Measurements from ENCODE around the gene MAN2A2. TPM values are rescaled to one million over a fixed set of nuclear protein-coding genes. Genes with fewer than 3 reads are reported as not detected.

The MAN2A2 gene
- total and polyA plus RNA-seq, 2 of the 8 experiments (the other 6 are each of a cell fraction or from before 2014, with no cell fraction given), result 23.1 to 29.7 TPM

DNA sequence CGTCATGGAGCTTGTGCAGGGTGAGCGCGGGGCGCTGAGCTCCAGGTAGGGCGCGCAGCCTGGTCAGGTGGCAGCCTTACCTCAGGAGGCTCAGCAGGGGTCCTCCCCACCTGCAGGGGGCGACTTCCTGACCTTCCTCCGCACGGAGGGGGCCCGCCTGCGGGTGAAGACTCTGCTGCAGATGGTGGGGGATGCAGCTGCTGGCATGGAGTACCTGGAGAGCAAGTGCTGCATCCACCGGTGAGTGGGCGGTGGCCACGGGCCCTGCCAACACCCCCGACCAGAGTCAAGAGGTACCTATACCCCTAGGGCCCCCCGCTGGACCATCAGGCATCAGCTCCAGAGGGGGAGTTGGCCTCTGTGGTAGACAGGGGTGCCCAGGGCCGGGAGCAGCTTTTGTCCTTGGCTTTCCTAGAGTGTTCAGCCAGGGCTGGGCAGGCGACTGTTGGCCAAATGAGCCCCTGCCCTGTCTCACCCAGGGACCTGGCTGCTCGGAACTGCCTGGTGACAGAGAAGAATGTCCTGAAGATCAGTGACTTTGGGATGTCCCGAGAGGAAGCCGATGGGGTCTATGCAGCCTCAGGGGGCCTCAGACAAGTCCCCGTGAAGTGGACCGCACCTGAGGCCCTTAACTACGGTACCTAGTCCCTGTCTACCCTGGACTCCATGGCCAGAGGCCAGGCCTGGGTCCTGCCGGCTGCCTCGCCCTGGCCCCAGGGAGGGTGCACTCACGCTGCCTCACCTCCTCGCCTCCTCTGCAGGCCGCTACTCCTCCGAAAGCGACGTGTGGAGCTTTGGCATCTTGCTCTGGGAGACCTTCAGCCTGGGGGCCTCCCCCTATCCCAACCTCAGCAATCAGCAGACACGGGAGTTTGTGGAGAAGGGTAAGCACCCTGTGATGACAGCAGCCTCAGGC lies 9.7 kb upstream of the MAN2A2 start (continued):
- no peak for TF ChIP-seq EGR1 (IDR thresholded peaks at IDR 0.05; ENCODE audit: borderline replicate concordance, low read depth, low read length)
- TF ChIP-seq KDM4A (IDR thresholded peaks at IDR 0.05; ENCODE audit: low read depth, low read length, severe bottlenecking), result no peak
- TF ChIP-seq HDAC2 (IDR thresholded peaks at IDR 0.05; ENCODE audit: borderline replicate concordance in 1 of 2, low read depth in 2 of 2, low read length in 2 of 2), result no peak
